Neural progenitor cell (in vitro differentiated cells): ENCODE measurements around the gene TNFSF13. TPM values are rescaled to one million over a fixed set of nuclear protein-coding genes. Genes with fewer than 3 reads are reported as not detected.

ENCODE experiments used
- DNase-seq: peaks from one replicate; pipeline ENCODE4 v3.0.0-alpha.2; 2016; ENCODE audit warnings: low spot score
- H2AFZ ChIP-seq: fragments of 200-600 bp; sonication (generic); replicated peaks from 2 replicates; pipeline ENCODE4 v1.6.1; 2016; ENCODE audit warnings: antibody characterized with exemption
- H3F3A ChIP-seq: fragments of 200-600 bp; sonication (generic); 2 replicates; pipeline ENCODE4 v1.6.1; 2016; ENCODE audit warnings: antibody characterized with exemption, low read depth
- H3K27ac ChIP-seq: fragments of 200-600 bp; sonication (generic); 2 replicates; pipeline ENCODE4 v1.5.1; 2016; ENCODE audit warnings: mild to moderate bottlenecking
- H3K27me3 ChIP-seq: fragments of 200-600 bp; sonication (generic); 2 replicates; pipeline ENCODE4 v1.6.1; 2016; ENCODE audit warnings: mild to moderate bottlenecking, moderate library complexity
- H3K36me3 ChIP-seq: fragments of 200-600 bp; sonication (generic); 2 replicates; pipeline ENCODE4 v1.5.1; 2016
- H3K4me1 ChIP-seq: fragments of 200-600 bp; sonication (generic); 2 replicates; pipeline ENCODE4 v1.6.1; 2016; ENCODE audit warnings: mixed run types
- H3K4me2 ChIP-seq: fragments of 200-600 bp; sonication (generic); 2 replicates; pipeline ENCODE4 v1.6.1; 2016
- H3K4me3 ChIP-seq: fragments of 200-600 bp; sonication (generic); 2 replicates; pipeline ENCODE4 v1.5.1; 2016
- H3K79me2 ChIP-seq: fragments of 200-600 bp; sonication (generic); 2 replicates; pipeline ENCODE4 v1.6.1; 2016; ENCODE audit warnings: low read depth
- H3K9ac ChIP-seq: fragments of 200-600 bp; sonication (generic); 2 replicates; pipeline ENCODE4 v1.6.1; 2016
- H3K9me3 ChIP-seq: fragments of 200-600 bp; sonication (generic); 2 replicates; pipeline ENCODE4 v1.5.1; 2016; ENCODE audit warnings: low read depth
- H4K20me1 ChIP-seq: fragments of 200-600 bp; sonication (generic); 2 replicates; pipeline ENCODE4 v1.6.1; 2016; ENCODE audit warnings: low read depth
- H3K27ac Mint-ChIP-seq: 3 replicates; pipeline ENCODE4 v1.8.0; 2021; ENCODE audit warnings: mixed read lengths
- H3K27me3 Mint-ChIP-seq: 2 replicates; pipeline ENCODE4 v1.8.0; 2022; ENCODE audit warnings: low read depth, mild to moderate bottlenecking, inconsistent platforms, moderate library complexity, mixed read lengths; ENCODE audit not compliant: insufficient read depth
- H3K36me3 Mint-ChIP-seq: 3 replicates; pipeline ENCODE4 v1.8.0; 2021; ENCODE audit warnings: mixed read lengths
- H3K4me1 Mint-ChIP-seq: 3 replicates; pipeline ENCODE4 v1.8.0; 2021; ENCODE audit warnings: mixed read lengths
- H3K4me3 Mint-ChIP-seq: 3 replicates; pipeline ENCODE4 v1.8.0; 2021; ENCODE audit warnings: mild to moderate bottlenecking, moderate library complexity, mixed read lengths
- H3K9me3 Mint-ChIP-seq: 3 replicates; pipeline ENCODE4 v1.8.0; 2020; ENCODE audit warnings: mixed read lengths
- EZH2 ChIP-seq: fragments of 200-600 bp; sonication (generic); IDR thresholded peaks from 2 replicates; pipeline ENCODE4 v1.6.1; 2017; ENCODE audit warnings: antibody characterized with exemption, mild to moderate bottlenecking, moderate library complexity
- EZH2phosphoT487 ChIP-seq: fragments of 200-600 bp; sonication (generic); IDR thresholded peaks from 2 replicates; pipeline ENCODE4 v1.6.1; 2017; ENCODE audit warnings: antibody characterized with exemption
- total RNA-seq: library from RNA; depleted of rRNA; stranded (reverse); fragments of >200 nt; gene quantifications from 2 replicates; pipeline ENCODE4 v1.2.3, GENCODE V29; 2015; ENCODE audit warnings: low replicate concordance
- TF ChIP-seq, protein P1 (sequence below): fragments of 200-600 bp; sonication (generic); IDR thresholded peaks from 2 replicates; pipeline ENCODE4 v1.5.1; 2017; ENCODE audit warnings: antibody characterized with exemption, mild to moderate bottlenecking

TNFSF13 gene
- total RNA-seq, 1 donor from 2014 or later, result not detected

DNA sequence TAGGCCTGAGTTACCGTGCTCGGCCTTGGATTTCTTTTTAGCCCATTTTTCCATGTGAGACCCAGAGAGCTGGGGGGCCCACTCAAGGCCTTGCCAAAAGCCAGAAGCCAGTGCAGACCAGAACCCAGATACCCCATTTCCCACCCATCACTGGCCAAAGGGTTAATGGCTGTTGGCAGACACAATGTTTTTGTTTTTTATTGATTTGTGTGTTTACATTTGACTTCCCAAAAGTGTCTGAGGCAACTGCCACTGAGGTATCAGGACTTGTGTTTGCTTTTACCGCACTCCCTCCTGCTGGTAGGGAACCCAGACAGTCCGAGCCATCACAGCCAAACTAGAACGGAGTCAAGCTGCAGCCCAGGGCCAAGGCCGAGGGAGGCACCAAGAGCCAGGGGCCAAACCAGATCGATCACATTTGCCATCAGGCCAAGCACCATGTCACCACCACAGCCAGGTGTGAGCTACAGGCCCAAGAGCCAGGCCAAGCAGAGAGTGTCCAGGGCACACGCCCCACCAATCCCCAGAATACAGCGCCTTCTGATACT lies 17.4 kb upstream of the TNFSF13 start:
- Histone ChIP-seq H3K27me3 (peaks cover 18% of the 10 kb centered on the region), H3K9ac (no peak overlapping the region), H3K9me3 (no peaks in the 10 kb centered on the region), H3F3A (no peaks in the 10 kb centered on the region), H3K27ac (no peak overlapping the region), H3K4me2 (no peak overlapping the region), H3K4me1 (no peaks in the 10 kb centered on the region), H3K4me3 (no peak overlapping the region), H4K20me1 (no peaks in the 10 kb centered on the region), H2AFZ (no peak overlapping the region), H3K36me3 (no peaks in the 10 kb centered on the region), H3K79me2 (no peaks in the 10 kb centered on the region)
- peaks cover 12% of the 10 kb centered on the region for H3K9me3 Mint-ChIP-seq
- H3K36me3 Mint-ChIP-seq, result no peaks in the 10 kb centered on the region
- no peak for DNase-seq
- H3K4me1 Mint-ChIP-seq, result peaks cover 3% of the 10 kb centered on the region
- H3K27me3 Mint-ChIP-seq, result peaks cover 8% of the 10 kb centered on the region
- no peak overlapping the region for H3K4me3 Mint-ChIP-seq
- TF ChIP-seq, protein P1, sequence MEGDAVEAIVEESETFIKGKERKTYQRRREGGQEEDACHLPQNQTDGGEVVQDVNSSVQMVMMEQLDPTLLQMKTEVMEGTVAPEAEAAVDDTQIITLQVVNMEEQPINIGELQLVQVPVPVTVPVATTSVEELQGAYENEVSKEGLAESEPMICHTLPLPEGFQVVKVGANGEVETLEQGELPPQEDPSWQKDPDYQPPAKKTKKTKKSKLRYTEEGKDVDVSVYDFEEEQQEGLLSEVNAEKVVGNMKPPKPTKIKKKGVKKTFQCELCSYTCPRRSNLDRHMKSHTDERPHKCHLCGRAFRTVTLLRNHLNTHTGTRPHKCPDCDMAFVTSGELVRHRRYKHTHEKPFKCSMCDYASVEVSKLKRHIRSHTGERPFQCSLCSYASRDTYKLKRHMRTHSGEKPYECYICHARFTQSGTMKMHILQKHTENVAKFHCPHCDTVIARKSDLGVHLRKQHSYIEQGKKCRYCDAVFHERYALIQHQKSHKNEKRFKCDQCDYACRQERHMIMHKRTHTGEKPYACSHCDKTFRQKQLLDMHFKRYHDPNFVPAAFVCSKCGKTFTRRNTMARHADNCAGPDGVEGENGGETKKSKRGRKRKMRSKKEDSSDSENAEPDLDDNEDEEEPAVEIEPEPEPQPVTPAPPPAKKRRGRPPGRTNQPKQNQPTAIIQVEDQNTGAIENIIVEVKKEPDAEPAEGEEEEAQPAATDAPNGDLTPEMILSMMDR, result no peak
- TF ChIP-seq EZH2, result no peak
- TF ChIP-seq EZH2phosphoT487, result no peak
- peak overlapping the region; percentile 46 for H3K27ac Mint-ChIP-seq

DNA sequence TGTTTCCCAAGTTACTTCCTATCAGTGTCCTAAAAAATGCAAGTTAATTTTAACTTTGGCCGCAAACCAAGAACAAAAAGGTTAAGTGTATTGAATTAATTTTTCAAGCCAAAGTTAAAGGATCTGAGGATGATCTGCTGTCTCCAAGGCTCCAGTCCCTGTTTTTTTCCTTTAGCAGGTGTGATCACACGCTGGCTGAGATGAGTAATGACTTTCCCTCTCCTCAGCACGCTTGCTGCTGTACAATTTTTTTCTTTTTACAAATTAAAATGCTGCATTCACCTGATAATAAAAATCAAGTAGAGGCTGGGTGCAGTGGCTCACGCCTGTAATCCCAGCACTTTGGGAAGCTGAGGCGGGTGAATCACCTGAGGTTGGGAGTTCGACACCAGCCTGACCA lies 13.6 kb upstream of the TNFSF13 start:
- H3K4me1 Mint-ChIP-seq, result peaks cover 9% of the 10 kb centered on the region
- peaks cover 23% of the 10 kb centered on the region for H3K27me3 Mint-ChIP-seq

DNA sequence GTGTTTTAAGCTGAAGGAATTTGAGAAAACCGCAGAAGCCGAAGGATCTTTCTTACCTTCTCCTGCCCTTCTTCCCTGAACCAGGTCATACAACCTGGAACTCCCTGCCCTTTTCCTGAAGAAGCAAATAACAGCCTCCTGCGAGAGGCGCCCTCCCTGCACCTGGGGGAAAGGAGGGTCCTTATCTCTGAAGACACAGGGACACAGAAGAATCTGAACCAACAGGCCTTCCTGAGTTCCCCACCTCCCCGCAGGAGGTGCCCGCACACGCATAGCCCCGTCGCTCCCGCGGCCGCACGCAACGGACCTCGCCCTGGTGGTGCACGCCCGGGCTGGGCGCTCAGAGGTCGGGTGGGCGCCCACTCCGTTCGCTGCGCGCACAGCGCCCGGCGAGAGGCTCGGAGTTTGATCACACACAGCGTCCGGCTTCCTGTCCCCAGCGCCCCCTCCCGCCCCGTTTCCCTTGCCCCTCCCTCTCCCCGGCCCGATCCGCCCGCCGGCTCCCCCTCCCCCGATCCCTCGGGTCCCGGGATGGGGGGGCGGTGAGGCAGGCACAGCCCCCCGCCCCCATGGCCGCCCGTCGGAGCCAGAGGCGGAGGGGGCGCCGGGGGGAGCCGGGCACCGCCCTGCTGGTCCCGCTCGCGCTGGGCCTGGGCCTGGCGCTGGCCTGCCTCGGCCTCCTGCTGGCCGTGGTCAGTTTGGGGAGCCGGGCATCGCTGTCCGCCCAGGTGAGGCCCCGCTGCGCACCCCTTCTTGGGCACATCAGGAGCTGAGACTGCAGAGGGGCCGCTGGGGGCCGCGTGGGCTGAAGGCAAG lies 9.8 kb upstream of the TNFSF13 start, which contains the start of gene TNFSF12:
Gene TNFSF12 (plus strand): TSS at position 474 of the 816 bp plus-strand sequence. CDS start 96 bp downstream, at position 570.
- no peaks in the 10 kb centered on the region for H3K9me3 ChIP-seq
- no peaks in the 10 kb centered on the region for H3K36me3 ChIP-seq
- no peaks in the 10 kb centered on the region for H3K79me2 ChIP-seq
- Mint-ChIP-seq H3K36me3 (no peaks in the 10 kb centered on the region), H3K4me1 (peaks cover 9% of the 10 kb centered on the region), H3K9me3 (no peaks in the 10 kb centered on the region), H3K27me3 (peaks cover 21% of the 10 kb centered on the region), H3K27ac (no peak within 1 kb of the TSS), H3K4me3 (peak within 1 kb of the TSS; percentile 81)
- H2AFZ ChIP-seq, result peak within 1 kb of the TSS; percentile 95
- TF ChIP-seq EZH2phosphoT487, result no peak
- TF ChIP-seq, protein P1, result no peak
- TF ChIP-seq EZH2, result peak; percentile 20
- peaks cover 20% of the 10 kb centered on the region for H3F3A ChIP-seq
- peaks cover 26% of the 10 kb centered on the region for H3K27me3 ChIP-seq
- no peak within 1 kb of the TSS for H3K9ac ChIP-seq
- DNase-seq, result peak; percentile 61
- no peak within 1 kb of the TSS for H3K27ac ChIP-seq
- H3K4me2 ChIP-seq, result peak within 1 kb of the TSS; percentile 87
- H3K4me1 ChIP-seq, result peaks cover 3% of the 10 kb centered on the region
- no peaks in the 10 kb centered on the region for H4K20me1 ChIP-seq
- H3K4me3 ChIP-seq, result peak within 1 kb of the TSS; percentile 65

More for the DNA sequence above, 13.6 kb upstream of the TNFSF13 start:
- DNase-seq, result no peak
- Histone ChIP-seq H3F3A (peaks cover 15% of the 10 kb centered on the region), H3K4me3 (no peak overlapping the region), H3K4me2 (no peak overlapping the region), H3K27me3 (peaks cover 40% of the 10 kb centered on the region), H3K27ac (no peak overlapping the region), H3K79me2 (no peaks in the 10 kb centered on the region), H4K20me1 (no peaks in the 10 kb centered on the region), H3K9me3 (no peaks in the 10 kb centered on the region), H3K9ac (no peak overlapping the region), H2AFZ (no peak overlapping the region), H3K4me1 (peaks cover 3% of the 10 kb centered on the region), H3K36me3 (no peaks in the 10 kb centered on the region)
- Mint-ChIP-seq H3K9me3 (no peaks in the 10 kb centered on the region), H3K36me3 (no peaks in the 10 kb centered on the region), H3K4me3 (no peak overlapping the region), H3K27ac (no peak overlapping the region)
- no peak for TF ChIP-seq EZH2phosphoT487
- TF ChIP-seq, protein P1, result no peak
- TF ChIP-seq EZH2, result no peak
